Fibroblast of gingiva (primary cell): ENCODE data around the gene AP3D1.

Experiments
- DNase-seq: peaks from one replicate; pipeline ENCODE4 v3.0.0-alpha.2; 2011; ENCODE audit warnings: low read depth

Gene AP3D1

DNA sequence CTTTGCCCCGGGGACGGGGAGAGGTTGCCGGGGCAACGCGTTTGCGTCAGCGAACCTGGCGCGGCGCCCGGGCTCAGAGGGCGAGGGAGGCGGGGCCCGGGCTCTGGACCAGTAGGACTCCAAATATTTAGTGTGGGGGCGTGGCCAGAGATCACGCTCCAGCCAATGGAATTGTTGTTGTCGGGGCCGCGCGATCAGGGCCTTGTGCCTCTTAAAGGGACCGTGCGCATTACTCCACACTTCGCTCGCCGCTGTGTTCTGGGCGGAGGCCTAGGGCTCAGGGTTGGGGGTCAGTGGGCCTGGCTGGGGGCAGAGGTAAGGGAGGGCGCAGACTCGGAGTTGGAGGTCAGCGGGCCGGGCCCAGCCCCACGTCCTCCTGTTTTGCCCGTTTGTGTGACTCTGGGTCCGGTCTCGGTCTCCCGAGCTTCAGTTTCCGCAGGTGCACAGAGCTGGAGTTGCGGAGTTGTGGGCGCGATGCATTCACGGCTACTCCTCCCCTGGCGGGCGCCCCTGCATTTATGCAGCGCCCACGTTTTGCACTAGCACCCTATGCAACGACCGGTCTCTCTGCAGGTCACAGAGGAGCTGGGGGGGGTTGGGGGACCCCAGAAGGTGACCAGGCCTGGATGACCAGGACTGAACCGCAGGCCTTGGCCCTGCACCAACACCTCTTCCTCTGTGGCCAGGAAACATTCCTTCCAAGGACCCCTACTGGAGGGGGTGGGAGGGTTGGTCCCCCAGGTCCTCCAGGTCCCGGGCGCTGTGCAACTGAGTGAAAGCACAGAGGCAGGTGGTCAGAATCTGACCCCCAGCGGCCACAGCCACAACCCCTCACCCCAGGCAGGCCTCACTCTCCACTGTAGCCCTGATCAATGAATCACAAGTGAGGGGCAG lies 89.6 kb downstream of the AP3D1 start:
- peak; percentile 97 for DNase-seq

DNA sequence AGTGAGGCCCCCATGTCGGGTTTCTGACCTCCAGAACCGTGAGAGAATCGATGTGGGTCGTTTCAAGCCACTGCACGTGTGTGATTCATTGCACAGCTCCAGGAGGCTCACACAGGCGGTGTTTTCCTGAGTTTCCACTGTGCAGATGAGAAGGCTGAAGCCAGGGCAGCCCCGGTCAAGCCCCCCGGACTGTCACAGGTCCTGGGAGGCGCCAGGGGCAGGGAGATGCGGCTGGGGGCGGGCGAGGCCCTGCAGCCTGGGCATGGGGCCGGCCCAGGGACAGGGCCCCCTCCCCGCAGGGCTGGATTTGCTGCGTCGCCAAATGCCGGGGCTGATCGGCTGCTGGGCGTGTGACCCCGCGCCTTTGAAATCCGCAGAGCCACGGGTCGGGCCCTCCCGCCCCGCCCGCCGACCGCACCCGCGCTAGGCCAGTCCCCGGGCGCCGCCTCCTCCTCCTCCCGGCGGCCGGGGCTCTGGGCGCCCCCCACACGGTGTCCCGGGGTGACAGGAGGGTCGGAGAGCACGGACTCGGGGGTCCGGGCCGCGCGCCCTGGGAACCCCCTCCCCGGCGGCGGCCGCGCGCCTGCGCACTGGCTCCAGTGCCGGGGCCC lies 90.4 kb downstream of the AP3D1 start:
- DNase-seq = peak; percentile 83

DNA sequence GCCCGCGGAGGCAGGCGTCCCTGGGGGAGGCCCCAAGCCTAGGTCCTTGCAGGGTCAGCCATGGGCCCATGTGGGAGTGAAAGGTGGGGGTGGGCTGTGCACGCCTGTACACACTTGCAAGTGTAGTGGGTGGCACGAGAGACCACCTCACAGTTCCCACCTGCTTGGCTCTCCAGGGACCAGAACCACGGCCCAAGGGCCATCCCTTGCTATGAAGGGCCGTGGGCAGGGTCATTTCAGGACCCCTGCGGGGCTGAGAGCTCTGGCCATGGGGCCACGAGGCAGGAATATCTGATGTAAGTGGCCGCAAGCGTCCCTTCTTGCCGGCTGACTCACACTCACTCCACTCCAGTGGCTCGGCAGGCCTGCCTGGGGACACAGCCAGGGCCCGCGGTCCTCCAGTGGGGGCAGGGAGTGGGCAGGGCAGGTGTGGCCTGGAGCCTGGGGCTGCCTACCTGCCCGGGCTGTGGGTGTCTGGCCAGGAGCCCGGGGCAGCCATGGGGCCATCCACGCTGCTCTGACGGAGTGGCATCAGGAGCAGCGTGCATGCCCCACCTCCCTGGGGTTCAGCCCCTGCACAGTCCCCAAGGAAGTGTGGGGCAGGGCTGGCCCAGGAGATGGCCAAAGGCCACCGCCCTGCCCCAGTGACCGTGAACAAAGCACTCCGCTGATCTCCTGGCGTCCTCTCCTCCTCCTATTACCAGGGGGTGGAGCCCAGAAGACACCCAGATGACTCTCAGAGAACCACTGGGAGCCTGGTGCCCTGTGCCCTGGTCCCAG lies 91.8 kb downstream of the AP3D1 start:
- peak; percentile 95 for DNase-seq

DNA sequence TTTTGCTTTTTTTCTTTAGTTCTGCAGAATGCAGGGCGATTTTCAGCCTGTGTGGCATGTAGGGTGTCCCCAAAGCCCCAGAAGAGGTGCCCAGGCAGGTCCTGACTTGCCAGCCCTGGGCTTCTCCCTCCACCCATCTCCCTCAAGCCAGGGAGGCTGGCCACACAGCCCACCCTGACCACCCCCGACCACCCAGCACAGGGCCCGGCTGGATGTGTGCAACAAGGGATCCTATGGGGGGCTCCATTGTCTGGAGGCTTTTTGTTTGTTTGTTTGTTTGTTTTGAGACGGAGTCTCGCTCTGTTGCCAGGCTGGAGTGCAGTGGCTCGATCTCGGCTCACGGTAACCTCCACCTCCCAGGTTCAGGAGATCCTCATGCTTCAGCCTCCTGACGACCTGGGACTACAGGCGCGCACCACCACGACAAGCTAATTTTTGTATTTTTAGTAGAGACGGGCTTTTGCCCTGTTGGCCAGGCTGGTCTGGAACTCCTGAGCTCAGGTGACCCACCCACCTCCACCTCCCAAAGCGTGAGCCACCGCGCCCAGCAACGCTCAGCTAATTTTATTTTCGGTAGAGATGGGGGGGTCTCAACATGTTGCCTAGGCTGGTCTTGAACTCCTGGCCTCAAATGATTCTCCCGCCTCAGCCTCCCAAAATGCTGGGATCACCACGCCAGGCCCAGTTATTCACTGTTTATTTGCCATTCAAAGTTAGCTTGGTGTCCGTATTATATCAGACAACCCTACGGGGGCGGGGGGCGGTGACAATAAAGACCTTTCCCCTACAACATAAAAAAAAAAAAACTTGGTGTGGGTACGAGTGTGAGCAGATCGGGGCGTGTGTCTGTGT lies 92.6 kb downstream of the AP3D1 start:
- no peak for DNase-seq

DNA sequence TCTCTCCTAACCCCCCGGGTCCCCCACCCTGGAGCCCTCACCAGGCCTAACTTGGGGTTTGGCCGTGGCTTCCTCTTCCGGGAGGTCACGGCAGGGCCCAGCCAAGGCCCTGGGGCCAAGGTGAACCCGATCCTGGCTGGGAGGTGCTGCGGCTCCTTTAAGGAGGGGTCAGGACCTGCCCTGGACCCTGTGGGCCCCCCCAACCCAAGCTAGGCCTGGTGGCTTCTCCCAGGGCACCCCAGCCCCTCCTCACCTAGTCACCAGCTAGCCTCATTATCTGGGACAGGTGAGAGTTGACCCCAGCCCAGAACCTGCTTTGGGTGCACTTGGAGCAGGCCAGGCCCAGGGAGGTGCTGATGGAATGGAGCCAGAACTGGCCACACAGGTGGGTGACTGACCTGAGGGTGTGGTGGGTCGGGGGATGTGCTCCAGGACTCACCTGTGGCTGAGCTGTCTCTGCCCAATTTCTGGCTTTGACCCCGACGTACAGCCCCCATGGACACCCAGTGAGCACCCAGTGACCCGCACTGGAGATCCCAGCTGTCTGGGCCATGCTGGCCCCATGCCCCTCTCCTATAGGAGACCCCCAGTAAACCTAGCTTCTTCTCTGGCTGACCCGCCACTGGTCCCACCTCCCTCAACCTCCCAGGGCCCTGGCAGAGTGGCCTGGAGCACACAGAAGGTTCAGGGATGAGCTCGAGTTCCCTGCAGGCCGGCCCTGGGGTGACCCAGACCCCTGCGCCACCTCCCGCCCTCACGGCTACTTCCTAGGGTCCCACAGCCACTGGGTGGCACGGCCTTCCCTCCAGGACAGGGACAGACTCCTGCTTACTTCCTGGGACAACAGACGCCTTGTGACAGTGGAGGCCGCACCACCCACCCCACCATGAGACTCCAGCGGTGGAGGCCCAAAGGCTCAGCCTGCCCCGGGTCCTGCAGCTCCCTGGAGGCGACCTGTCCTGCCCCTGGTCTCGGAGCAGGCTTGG lies 93.6 kb downstream of the AP3D1 start:
- DNase-seq = no peak

DNA sequence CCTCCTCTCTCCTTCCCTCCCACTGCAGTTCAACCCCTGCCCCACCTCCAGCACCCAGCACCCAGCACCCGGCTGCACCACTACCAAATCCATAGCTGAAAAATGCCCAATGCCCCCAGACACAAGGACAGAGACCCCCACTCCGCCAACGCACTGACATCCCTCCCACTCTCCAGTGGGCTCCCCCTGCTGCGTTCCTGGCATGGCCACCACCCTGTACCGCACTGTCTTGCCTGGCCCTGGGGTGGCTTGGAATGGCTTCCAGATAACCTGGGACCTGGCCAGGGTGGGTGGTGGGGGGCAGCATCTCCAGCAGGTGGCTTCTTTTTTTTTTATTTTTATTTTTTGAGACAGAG lies 94.6 kb downstream of the AP3D1 start:
- DNase-seq = no peak

DNA sequence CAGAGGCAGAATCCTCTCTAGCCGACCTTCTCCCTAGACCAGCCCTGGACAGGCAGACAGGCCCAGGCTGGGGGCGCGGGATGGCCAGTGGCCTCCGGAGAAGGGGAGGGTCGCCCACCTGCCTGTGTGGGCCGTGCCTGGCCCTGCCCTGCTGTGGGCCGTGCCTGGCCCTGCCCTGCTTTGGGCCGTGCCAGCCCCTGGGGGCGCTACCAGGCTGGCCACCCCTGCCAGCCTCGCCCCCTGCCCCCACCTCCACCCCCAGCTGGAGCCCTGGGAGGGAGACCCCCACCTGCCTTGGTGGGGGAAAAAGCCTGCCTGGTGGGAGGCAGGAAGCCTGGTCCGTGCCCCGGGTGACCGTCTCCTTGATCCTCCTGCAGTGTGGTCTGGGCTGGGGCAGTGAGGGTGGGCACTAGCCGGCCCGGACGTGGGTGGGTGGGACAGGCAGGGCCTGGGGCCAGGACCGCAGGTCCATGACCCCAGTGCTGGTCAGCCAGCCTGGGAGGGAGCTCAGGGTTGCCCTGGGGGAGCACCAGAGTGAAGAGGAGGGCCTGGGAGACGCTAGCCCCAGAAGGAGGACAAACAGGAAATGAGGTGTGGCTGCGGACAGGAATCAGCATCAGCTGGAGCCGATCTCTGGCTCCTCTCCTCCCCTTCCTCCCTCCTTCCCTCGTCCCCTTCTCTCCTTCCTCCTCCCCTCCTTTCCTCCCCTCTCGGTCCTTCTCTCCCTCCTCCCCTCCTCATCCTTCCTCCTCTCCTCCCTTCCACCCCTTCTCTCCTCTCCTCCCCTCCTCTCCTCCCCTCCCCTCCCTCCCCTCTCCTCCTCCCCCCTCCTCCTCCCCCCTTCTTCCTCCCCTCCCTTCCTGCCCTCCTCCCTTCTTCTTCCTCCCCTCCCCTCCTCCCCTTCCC lies 95.2 kb downstream of the AP3D1 start:
- peak; percentile 90 for DNase-seq

DNA sequence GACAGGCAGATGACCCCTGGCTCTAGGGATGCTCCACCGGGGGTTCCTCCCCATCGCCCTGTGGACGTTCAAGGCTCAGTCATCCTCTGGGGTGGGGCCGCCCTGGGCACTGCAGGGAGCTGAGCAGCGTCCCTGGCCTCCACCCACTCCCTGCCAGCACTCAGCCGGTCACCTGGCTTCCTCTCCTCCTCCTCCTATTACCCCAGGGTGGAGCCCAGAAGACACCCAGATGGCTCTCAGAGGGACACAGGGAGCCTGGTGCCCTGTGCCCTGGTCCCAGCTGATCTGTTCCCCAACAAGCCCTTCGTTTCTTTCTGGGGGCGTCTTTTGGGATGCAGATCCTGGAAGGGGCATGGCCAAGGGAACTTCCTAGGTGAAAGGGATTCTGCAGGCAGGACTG lies 96.6 kb downstream of the AP3D1 start:
- no peak for DNase-seq

DNA sequence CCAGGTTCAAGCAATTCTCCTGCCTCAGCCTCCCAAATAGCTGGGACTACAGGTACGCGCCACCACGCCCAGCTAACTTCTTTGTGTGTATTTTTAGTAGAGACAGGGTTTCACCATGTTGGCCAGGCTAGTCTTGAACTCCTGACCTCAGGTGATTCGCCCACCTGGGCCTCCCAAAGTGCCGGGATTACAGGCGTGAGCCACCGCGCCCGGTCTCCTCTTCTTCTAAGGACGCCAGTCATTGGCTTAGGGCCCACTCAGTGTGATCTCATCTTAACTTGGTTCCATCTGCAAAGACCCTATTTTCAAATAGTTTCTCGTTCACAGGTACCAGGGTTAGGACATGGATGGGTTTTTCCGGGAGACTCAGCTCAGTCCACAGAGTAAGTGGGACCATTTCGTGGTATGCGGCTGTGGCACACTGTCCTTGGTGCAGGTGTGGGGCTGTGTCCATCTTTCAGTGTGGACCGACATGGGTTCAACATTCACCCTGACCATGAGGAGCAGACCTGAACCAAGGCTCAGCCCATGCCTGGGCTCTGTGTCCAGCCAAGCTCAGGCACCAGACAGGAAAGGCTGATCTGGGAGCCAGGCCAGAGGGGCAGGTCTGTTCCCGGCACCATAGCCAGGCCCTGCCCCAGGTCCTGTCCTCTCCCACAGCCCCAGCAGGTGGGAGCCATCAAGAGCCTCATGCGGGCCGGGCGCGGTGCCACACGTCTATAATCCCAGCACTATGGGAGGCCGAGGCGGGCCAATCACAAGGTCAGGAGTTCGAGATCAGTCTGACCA lies 97.6 kb downstream of the AP3D1 start:
- DNase-seq = no peak

DNA sequence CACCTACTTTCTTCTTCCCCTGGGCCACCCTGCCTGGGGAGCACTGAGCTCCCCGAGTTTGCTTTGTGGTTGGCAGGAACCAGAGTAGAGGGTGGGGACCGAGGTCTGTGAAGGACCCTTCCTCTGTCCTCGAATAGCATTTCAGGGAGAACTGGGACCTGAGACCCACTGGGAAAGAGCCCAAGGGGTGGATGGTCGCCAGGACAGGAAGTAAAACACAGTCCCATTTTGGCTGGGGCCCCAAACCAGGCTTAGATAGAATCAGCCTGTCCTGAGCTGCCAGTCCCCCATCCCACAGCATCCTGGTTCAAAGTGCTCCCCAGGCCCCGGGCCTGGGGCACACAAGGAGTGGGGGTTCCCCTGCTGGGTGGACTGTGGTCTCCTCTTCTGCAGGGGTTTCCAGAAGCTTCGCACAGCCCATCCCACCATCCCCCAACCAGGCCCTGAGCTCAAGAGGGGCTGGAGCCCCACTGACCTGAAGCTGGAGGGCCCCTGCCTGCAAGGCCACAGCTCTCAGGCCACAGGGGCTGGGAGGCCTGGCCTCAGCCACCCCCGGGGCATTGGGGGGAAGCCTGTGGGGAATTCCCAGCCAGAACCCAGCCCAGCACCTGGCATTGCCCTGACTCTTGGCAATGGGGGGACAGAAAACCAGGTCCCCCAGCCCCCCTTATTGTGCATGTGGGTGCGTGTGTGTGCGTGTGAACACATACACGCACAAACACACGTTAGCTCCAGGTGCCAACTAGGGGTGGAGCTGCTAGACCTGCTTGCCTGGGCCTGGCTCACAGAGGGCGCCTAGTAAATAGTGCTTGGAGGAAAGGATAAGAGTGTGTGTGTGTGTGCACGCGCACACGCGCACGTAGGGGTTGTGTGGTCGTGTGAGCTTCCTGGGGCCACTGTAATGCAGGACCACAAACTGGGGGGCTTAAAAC lies 99.3 kb downstream of the AP3D1 start:
- no peak for DNase-seq

DNA sequence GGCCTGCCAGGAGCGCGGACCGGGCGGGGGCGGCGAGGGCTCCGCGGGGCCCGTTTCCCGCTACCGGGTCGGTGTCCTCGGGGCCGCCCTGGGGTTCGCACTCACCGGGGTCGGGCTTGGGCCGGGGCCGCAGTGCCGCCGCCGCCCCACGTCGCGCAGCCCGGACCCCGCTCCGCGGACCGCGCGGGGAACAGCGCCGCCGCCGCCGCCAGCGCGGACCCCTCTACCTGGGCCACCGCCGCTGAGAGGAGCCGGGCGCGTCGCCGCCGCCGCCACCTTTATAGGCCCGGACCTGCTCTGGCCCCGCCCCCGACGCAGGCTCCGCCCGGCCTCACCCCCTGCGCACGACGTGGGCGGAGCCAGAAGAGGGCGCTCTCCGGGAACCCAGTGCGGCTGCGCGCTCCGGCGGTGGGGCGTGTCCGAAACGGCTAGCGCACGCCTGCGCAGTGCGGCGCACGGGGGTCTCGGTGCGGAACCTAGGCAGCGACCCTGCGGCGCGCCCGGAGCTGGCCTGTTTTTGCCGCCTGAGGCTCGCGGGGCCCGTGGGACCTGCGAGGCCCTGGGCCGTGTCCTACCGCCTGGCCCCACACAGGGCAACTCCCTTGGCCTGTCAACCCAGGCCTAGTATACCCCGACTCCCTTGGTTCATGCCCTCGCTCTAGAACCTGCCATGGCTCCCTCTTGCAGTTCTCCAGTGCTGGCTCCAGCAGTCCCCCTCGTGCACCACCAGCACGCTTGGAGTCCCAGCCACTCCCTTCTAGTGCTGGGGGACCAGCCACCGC lies 100.2 kb downstream of the AP3D1 start, which contains the start of gene MKNK2:
TSS of gene MKNK2 (minus strand) at position 254 of the 782 bp plus-strand sequence. CDS start 393 bp downstream, outside the sequence.
- peak; percentile 79 for DNase-seq
